ENCODE measurements around the gene PTK7.

Gene PTK7

GRCh38 chr6:43075670-43076463, at the start of gene PTK7:
PTK7 (plus strand) TSS chr6:43076314; CDS start chr6:43076489, 175 bp downstream.
- peaks cover 40% of the 10 kb centered on the region for H3K79me2 ChIP-seq (ENCODE audit: insufficient read depth, low read length)
- H3K4me1 ChIP-seq (ENCODE audit: insufficient read depth, low read length) = peaks cover 22% of the 10 kb centered on the region
- DNase-seq (peak; percentile 87), ATAC-seq (ENCODE audit: insufficient read depth, low read depth) (peak; percentile 89)
- peak within 1 kb of the TSS; percentile 83 for H3K27ac ChIP-seq (ENCODE audit: low read length)
- H3K4me3 ChIP-seq (ENCODE audit: low read depth in 1 of 2, low read length in 2 of 2) = peak within 1 kb of the TSS; percentile 96 to 98
- H4K20me1 ChIP-seq (ENCODE audit: insufficient read depth, low read length) = peaks cover 22% of the 10 kb centered on the region
- H3K4me2 ChIP-seq (ENCODE audit: insufficient read depth, low read length) = peak within 1 kb of the TSS; percentile 95
- peak within 1 kb of the TSS; percentile 97 for H2AFZ ChIP-seq (ENCODE audit: low read depth, low read length)
- peaks cover 14% of the 10 kb centered on the region for H3K36me3 ChIP-seq (ENCODE audit: insufficient read depth, low read length)
- H3K27me3 ChIP-seq (ENCODE audit: insufficient read depth, low read length, poor library complexity) = no peaks in the 10 kb centered on the region
- no peaks in the 10 kb centered on the region for H3K9me3 ChIP-seq (ENCODE audit: insufficient read depth, low read length, severe bottlenecking)
- peak within 1 kb of the TSS; percentile 99 for H3K9ac ChIP-seq (ENCODE audit: low read depth, low read length)
- TF ChIP-seq, protein P1, sequence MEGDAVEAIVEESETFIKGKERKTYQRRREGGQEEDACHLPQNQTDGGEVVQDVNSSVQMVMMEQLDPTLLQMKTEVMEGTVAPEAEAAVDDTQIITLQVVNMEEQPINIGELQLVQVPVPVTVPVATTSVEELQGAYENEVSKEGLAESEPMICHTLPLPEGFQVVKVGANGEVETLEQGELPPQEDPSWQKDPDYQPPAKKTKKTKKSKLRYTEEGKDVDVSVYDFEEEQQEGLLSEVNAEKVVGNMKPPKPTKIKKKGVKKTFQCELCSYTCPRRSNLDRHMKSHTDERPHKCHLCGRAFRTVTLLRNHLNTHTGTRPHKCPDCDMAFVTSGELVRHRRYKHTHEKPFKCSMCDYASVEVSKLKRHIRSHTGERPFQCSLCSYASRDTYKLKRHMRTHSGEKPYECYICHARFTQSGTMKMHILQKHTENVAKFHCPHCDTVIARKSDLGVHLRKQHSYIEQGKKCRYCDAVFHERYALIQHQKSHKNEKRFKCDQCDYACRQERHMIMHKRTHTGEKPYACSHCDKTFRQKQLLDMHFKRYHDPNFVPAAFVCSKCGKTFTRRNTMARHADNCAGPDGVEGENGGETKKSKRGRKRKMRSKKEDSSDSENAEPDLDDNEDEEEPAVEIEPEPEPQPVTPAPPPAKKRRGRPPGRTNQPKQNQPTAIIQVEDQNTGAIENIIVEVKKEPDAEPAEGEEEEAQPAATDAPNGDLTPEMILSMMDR (IDR thresholded peaks at IDR 0.05; ENCODE audit: borderline replicate concordance, extremely low read depth, low read length, poor library complexity, severe bottlenecking) = no peak
- no peak for TF ChIP-seq EZH2 (IDR thresholded peaks at IDR 0.05; ENCODE audit: borderline replicate concordance, low read depth, low read length, severe bottlenecking)

GRCh38 chr6:43026365-43026764, 49.7 kb upstream of the PTK7 start:
- Histone ChIP-seq H3K4me3 (ENCODE audit: low read depth in 1 of 2, low read length in 2 of 2) (no peak overlapping the region), H3K9ac (ENCODE audit: low read depth, low read length) (no peak overlapping the region), H2AFZ (ENCODE audit: low read depth, low read length) (no peak overlapping the region), H3K27me3 (ENCODE audit: insufficient read depth, low read length, poor library complexity) (no peaks in the 10 kb centered on the region), H3K4me1 (ENCODE audit: insufficient read depth, low read length) (peaks cover 22% of the 10 kb centered on the region), H3K9me3 (ENCODE audit: insufficient read depth, low read length, severe bottlenecking) (no peaks in the 10 kb centered on the region), H3K36me3 (ENCODE audit: insufficient read depth, low read length) (peaks cover 69% of the 10 kb centered on the region), H3K79me2 (ENCODE audit: insufficient read depth, low read length) (peaks cover 38% of the 10 kb centered on the region), H3K4me2 (ENCODE audit: insufficient read depth, low read length) (no peak overlapping the region), H3K27ac (ENCODE audit: low read length) (no peak overlapping the region), H4K20me1 (ENCODE audit: insufficient read depth, low read length) (peaks cover 18% of the 10 kb centered on the region)
- ATAC-seq (ENCODE audit: insufficient read depth, low read depth) (no peak), DNase-seq (no peak)
- TF ChIP-seq, protein P1 (IDR thresholded peaks at IDR 0.05; ENCODE audit: borderline replicate concordance, extremely low read depth, low read length, poor library complexity, severe bottlenecking) = no peak

DNA sequence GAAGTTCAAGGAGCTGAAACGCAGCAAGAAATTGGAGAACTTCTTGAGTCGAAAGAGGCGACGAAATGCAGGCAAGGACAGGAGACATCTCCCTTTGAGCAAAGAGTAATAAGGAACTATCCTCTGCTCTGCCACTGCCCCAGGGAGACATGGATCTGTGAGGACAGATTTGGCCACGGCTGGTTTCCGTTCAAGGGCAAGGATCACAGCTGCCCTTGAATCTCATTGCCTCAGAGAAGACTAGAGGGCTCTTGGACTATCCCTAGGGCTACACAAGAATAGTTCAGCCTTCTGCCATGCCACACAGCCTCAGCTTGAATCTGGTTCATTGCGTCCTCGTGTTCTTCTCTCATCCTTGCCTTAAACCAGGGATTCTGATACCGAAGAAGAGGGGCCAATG, 47.0 kb upstream of the PTK7 start:
- TF ChIP-seq, protein P1 (IDR thresholded peaks at IDR 0.05; ENCODE audit: borderline replicate concordance, extremely low read depth, low read length, poor library complexity, severe bottlenecking) = no peak
- TF ChIP-seq EZH2 (IDR thresholded peaks at IDR 0.05; ENCODE audit: borderline replicate concordance, low read depth, low read length, severe bottlenecking) = no peak
- no peaks in the 10 kb centered on the region for H3K27me3 ChIP-seq (ENCODE audit: insufficient read depth, low read length, poor library complexity)
- H3K4me1 ChIP-seq (ENCODE audit: insufficient read depth, low read length) = peaks cover 4% of the 10 kb centered on the region; the same call in 1 of the 2 replicates
- no peak overlapping the region for H3K4me2 ChIP-seq (ENCODE audit: insufficient read depth, low read length)
- DNase-seq (no peak), ATAC-seq (ENCODE audit: insufficient read depth, low read depth) (no peak)
- peaks cover 12% of the 10 kb centered on the region for H3K79me2 ChIP-seq (ENCODE audit: insufficient read depth, low read length)
- H3K36me3 ChIP-seq (ENCODE audit: insufficient read depth, low read length) = peaks cover 78% of the 10 kb centered on the region
- H3K27ac ChIP-seq (ENCODE audit: low read length) = no peak overlapping the region
- no peak overlapping the region for H3K9ac ChIP-seq (ENCODE audit: low read depth, low read length)
- no peaks in the 10 kb centered on the region for H3K9me3 ChIP-seq (ENCODE audit: insufficient read depth, low read length, severe bottlenecking)
- H4K20me1 ChIP-seq (ENCODE audit: insufficient read depth, low read length) = peaks cover 9% of the 10 kb centered on the region
- H2AFZ ChIP-seq (ENCODE audit: low read depth, low read length) = no peak overlapping the region
- no peak overlapping the region for H3K4me3 ChIP-seq (ENCODE audit: low read depth in 1 of 2, low read length in 2 of 2)

Measured in DND-41 (cell line).